SW480 (cell line): ENCODE data around the gene WHAMM.
"Not testable (repeated sequence)": the region's sequence is repeated elsewhere in the genome, so short reads cannot be mapped to it uniquely, and the experiment has no call there.

Experiments
- DNase-seq: peaks from one replicate; pipeline ENCODE4 v3.0.0-alpha.2; 2016; ENCODE audit warnings: low spot score

Gene WHAMM, protein sequence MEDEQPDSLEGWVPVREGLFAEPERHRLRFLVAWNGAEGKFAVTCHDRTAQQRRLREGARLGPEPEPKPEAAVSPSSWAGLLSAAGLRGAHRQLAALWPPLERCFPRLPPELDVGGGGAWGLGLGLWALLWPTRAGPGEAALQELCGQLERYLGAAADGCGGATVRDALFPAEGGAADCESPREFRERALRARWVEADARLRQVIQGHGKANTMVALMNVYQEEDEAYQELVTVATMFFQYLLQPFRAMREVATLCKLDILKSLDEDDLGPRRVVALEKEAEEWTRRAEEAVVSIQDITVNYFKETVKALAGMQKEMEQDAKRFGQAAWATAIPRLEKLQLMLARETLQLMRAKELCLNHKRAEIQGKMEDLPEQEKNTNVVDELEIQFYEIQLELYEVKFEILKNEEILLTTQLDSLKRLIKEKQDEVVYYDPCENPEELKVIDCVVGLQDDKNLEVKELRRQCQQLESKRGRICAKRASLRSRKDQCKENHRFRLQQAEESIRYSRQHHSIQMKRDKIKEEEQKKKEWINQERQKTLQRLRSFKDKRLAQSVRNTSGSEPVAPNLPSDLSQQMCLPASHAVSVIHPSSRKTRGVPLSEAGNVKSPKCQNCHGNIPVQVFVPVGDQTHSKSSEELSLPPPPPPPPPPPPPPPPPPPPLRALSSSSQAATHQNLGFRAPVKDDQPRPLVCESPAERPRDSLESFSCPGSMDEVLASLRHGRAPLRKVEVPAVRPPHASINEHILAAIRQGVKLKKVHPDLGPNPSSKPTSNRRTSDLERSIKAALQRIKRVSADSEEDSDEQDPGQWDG

DNA sequence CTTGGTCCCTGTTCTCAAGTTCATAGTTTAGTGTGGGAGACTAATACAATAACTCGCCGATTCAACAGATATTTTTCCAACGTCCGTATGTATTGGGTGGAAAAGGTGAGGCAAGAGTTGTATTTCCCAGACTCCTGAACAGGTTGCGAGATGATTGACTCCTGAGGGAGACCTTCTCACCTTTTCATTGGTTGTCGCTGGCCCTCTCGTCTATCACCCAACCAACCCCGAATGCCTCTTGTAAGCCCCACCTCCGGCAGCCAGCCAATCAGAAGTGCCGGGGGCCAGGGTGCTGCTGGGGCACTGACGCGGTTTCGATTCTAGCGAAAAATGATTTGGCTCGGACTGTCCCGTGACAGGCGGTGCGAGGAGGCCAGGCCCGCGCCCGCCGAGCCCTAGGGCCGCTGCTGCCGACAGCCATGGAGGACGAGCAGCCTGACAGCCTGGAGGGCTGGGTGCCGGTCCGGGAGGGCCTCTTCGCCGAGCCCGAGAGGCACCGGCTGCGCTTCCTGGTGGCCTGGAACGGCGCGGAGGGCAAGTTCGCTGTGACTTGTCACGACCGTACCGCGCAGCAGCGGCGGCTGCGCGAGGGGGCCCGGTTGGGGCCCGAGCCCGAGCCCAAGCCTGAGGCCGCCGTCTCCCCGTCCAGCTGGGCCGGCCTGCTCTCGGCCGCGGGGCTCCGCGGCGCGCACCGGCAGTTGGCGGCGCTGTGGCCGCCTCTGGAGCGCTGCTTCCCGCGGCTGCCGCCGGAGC, at the start of gene WHAMM:
Gene WHAMM, plus strand, starts transcription at position 321 of the 753 bp plus-strand sequence. Its CDS starts 99 bp downstream, at position 420.
- peak; percentile 99 for DNase-seq

DNA sequence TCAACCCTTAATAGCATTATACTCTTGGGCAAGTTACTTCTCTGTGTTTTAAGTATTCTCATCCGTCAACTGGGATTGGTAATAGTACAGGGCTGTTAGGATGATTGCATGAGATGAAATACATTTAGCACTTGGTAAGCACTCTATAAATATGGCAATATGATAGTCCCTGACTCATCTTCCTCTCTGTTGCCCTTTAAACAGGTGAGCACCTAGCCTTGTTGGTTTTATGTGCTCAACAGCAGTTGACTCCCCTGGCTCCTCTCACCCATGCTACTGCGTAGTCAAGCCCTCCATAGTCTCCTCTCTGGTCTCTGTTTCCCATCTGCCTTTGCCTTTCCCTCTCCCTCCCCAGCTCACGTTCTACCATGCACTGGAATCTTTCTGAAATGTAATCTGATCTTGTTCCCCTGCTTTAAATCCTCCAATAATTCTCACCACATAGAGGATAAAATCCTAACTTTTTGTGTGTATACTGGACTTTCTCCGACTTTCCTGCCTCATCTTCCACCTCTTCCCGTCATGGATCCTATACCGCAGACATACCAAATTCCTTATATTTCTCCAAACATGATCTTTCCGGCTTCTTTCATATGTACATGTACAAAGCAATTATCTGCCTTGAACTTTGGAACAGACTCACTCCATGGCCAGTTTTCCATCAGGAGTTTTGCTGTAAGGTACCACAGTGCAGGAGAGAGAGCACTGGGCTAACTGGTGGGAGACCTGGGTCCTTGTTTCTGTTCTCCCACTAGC, 45.9 kb upstream of the WHAMM start:
- no peak for DNase-seq

DNA sequence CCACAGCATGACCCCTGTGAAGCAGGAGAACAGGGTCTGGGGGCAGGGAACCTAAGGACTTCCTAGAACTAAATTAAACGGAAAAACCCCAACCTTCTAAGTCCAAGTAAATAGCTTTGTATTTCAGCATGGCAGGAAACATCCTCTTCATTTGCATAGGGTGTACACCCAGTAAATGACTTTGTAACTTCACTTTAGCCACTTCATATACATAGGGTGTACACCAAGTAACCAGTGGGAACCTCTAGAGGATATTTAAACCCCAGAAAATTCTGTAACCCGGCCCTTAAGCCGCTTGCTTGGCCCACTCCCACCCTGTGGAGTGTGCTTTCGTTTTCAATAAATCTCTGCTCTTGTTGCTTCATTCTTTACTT, 45.3 kb upstream of the WHAMM start:
- no peak for DNase-seq

DNA sequence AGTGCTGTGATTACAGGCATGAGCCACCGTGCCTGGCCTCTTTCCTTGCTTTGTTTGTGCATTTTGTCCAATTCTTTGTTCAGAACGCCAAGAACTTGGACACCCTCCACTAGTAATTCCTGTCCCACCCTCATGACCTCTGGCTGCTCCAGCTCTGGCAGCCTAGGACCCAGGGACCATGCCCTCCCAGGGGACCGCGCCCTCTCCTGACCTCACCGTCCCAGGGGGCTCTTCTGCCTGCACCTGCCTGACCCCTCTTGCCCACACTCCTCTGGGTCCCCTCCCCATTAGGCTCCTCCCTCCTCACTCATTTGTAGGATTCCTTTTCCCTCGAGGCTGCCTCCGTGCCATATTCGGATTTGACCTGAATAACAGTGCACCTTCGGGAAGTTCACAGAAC, 44.7 kb upstream of the WHAMM start:
- DNase-seq = no peak

DNA sequence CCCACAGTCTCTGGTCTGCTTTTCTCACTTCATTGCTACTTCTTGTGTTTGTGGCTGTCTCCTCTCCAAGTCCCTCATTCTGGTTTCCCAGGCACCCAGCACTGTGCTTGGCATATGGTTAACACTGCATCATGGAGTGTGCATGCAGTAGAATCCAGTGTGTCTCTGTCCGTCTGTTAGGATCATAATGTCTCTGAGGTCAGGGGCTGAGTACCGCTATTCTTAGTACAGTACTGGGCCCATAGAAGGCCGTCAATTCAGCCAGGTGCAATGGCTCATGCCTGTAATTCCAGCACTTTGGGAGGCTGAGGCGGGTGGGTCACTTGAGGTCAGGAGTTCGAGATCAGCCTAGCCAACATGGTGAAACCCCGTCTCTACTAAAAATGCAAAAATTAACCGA, 43.2 kb upstream of the WHAMM start:
- not testable (repeated sequence) for DNase-seq

DNA sequence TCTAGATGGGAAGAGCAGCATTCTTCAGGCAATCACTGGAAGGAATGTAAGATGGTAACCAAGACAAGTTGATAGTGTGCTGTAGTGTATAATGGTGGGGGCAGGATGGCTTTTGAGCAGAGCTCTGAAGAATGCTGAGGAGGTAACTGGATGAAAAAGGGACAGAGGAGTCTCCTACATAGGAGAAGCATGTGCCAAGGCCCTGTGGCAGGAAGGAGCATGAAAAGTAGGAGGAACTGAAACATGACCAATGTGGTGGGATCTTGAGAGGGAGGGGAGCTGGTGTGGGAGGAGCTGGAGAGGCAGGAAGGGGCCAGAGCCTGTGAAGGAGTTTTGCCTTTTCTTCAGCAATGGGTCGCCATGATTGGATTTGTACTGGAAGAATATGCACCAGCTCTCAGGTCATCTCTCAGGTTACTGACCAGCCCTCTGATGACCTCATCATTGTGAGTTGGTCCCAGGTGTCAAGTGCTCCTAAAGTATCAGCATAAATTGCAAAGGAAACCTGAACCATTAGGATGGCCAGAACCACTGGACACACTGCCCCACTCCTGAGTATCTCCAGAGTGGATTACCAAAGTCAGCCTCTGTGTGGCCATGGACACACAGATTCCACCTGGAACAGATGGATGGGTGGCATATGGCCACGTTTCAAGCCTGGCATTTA, 42.1 kb upstream of the WHAMM start:
- DNase-seq = no peak

DNA sequence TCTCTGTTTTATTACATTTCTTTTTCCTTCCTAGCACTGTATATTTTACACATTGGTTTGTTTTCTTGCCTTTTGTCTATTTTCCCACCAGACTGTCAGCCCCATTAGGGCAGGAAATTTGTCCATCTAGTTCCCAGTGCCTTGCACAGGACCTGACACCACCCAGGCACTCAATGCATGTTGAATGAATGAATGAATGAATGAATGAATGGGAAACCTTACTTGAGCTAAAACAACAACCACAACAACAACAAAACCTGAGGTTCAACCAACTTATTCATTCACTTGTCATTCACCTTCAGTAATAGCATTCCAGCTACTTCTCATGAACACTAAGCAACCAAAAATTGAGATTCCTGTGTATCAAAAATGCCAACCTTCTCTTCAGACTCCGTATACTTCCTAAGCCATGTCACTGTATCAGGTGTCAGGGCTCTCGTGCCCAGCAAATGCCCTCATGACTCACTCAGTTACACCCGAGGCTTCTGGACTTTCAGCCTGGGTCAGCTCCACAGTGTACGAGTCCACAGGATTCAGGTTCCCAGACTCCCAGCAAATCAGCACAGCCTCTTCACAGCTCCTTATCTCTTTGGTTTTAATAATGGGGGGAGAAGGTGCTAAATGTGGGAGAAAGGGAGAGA, 40.9 kb upstream of the WHAMM start:
- peak; percentile 20 for DNase-seq

DNA sequence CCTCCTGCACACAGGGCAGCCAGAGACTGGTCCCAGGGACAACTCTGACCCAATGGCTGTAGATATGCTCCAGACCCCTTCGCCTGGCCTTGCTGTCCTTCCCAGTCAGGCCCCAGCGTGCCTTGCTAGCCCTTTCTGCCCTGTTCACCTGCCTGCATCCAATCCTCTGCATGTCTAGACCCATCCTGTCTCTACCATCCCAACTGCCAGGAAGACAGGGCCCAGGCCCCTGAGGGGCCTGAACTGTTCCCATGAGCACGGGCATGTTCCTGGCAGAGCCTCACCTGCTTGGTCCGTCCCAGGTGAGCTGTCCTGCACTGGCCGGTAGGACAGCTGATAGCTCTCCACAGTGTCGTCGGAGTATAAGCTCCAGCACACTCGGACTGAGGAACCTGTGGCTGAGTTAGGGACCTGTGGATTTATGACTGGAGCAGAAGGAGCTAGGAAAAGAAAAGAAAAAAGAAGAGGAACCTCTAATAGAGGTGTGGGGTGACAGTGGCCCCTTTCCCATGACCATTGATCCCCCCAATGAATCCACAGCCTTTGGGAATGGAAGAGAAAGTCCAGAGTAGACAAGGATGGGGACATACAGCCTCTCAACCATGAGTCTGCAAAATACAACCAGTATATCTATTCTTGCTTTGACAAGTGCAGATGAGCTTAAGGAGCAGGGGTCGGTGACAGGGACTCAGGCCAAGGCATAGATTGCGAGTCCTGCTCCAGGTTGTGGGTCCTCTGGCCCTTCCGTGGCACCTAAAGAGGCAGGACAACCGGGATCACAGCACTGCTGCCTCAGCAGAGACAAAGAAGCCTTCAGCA, 37.4 kb upstream of the WHAMM start:
- no peak for DNase-seq

DNA sequence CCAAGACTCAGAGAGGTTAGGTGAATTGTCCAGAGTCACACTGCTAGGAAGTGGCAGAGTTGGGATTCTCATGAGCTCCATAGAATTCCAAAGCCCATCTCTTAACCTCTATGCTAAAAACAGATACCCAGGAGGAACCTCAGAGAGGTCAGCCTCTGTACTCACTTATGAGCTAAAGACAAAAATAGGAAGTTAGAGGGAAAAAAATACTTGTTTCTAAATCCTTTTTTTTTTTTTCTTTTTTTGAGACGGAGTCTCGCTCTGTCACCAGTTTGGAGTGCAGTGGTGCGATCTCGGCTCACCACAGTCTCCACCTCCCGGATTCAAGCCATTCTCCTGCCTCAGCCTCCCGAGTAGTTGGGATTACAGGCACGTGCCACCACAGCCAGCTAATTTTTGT, 34.9 kb upstream of the WHAMM start:
- no peak for DNase-seq

DNA sequence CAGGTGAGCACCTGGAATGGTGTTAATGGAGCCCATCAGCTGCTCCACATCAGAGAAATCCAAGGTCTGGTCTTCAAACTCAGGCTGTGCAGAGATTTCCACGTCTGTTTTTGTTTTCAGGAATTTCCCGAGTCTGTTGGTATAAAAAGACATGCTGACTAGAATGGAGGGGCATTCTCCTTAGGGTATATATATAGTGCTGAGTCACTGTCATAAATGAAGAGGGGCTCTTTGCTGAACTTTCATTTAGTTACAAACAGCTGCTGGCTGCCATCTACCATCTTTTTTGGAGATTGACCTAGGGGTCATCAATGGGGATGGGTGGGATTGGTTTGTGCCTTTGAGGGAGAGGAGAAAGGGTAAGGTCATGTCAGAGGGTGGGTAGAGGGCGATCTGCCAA, 30.7 kb upstream of the WHAMM start:
- no peak for DNase-seq

DNA sequence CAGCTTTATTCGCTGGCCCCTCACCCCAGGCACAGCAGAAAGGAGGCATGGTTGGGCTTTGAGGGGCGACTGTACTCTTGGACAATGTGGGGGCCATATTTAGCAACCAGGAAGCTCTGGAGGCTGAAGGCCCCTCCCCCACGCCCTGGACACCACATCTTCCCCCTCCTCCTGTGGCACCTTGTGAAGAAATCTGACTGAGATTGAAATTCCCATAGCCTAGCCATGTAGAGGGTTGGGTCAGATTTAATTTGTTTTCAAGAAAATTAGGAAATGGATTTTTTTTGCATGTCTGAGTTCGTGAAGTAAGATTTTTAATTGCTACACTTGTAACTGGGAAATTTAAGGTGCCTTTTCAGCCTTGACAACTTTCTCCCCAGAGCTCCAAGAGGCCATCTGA, 28.1 kb upstream of the WHAMM start:
- DNase-seq = no peak

DNA sequence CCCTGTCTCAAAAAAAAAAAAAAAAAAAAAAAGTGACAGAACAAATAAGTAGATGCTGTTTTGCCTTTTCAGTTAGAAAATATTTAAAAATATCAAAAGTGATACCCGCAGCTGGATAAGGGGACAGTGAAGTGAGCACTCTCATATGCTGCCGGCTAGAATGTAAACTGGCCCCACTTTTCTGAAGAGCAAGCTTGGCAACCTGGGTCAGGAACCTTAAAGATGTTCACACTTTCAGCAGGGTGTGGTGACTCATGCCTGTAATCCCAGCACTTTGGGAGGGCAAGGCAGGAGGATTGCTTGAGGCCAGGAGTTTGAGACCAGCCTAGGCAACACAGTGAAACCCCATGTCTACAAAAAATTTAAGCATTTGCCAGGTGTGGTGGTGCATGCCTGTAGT, 20.9 kb upstream of the WHAMM start:
- DNase-seq = no peak

DNA sequence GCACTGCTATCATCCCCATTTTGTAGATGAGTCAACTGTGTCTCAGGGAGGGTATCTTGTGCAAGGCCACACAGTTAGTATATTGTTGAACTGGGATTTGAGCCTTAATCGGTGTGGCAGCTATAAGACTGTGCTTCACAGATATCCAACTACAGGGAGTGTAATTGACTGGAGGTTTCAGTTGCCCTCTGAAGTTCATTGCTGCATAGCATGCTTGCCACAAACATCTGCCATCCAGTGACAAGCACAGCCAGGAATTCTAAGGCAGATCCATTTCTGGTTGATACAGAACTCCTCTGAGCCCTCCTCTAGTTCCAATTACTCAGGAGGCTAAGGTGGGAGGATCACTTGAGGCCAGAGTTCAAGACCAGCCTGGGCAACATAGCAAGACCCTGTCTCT, 19.9 kb upstream of the WHAMM start:
- DNase-seq = peak; percentile 1

DNA sequence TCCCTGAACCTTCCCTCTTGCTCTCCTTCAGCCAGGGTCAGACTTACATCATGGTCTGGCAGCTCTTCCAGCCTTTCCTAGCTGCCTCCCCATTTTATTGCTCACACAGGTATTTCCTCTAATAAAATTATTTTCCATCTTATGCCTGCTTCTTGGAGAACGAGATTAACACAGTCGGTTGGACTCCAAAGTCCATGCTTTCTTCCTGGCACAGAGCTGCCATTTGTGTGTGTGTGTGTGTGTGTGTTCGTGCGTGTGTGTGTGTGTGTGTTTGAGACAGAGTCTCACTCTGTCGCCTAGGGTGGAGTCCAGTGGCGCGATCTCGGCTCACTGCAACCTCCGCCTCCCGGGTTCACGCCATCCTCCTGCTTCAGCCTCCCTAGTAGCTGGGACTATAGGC, 19.1 kb upstream of the WHAMM start:
- DNase-seq = no peak

DNA sequence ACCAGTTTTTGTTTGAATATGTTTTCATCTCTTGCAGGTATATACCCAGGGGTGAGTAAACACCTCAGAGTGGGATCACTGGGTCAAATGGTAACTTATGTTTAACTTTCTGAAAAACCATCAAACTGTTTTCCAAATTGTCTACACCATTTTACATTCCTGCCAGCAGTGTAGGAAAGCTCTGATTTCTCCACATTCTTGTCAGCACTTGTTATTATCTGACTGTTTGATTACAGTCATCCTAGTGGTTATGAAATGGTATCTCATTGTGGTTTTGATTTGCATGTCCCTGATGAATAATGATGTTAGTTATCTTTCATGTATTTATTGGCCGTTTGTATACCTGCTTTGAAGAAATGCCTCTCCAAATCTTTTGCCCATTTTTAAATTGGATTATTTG, 17.4 kb upstream of the WHAMM start:
- no peak for DNase-seq

DNA sequence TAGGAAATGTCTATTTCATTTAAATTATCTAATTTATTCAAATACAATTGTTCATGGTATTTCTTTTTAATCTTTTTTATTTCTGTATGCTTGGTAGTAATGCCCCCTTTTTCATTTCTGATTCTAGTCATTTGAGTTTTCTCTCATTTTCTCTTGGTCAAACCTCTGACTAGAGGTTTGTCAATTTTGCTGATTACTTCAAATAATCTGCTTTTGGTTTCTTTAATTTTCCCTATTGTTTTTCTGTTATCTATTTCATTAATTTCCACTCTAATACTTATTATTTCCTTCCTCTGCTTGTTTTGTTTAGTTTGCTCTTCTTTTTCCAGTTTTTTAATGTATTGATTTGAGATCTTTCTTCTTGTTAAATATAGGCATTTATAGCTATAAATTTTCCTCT, 15.7 kb upstream of the WHAMM start:
- DNase-seq = no peak

DNA sequence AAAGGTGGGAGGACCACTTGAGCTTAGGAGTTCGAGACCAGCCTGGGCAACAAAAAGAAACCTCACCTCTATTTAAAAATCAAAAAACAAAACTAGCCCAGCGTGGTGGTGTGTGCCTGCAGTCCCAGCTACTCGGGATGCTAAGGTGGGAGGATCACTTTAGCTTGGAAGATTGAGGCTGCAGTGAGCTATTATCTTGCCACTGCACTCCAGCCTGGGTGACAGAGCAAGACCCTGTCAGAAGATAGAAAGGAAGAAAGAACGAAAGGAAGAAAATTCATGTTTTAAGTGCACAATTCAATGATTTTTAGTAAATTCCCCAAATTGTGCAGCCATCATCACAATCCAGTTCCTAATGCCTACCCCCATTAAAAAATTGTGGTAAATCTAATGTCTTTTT, 11.3 kb upstream of the WHAMM start:
- no peak for DNase-seq

DNA sequence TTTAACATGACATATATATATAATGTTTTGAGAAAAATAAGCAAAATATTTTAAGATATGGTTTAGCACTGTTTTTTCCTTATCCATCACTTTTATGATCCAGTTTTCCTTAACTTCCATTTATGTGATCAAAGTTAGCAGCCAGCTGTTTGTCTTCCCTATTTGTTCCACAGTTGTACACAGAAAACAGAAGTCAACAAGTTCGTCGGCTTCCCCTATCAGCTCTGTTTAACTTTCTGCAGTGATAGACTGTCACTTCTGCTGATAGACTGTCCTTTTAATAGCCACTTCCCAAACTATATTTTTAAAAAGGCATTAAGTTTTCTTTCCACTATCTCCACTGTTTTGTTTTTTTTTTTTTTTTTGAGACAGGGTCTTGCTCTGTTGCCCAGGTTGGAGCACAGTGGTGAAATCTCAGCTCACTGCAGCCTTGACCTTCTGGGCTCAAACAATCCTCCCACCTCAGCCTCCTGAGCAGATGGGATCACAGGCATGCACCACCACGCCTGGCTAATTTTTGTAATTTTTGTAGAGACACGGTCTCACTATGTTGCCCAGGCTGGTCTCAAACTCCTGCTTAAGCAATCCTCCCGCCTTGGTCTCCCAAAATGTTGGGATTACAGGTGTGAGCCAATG, 10.8 kb upstream of the WHAMM start:
- DNase-seq = no peak

DNA sequence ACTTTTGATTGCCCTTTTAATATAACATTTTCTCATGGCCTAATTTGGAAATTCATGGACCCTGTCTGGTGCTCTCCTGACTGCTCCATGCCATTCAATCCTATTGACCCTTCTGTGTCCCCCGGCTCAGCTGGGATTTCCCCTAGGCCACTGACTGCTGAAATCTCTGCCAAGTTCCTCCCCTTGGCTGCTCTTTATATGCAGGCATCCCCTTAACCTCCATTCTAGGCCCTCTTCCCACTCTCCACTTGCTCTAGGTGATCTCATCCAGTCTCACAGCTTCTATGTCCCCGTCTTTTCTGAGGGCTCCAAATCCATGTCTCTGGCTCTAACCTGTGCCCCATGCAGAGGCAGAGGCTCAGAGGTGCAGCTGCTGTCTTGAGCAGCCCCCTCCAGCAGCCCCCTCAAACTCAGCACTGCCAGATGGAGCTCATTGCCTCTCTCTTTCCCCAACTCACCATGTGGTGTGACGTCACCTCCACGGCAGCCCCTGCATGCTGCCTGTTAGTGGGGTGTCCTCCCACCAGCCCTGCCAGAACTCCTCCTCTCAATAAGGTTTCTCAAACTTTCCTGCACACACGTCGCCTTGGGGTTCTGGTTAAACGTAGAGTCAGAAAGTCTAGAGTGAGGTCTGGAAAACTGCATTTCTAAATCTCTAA, 10.1 kb upstream of the WHAMM start:
- DNase-seq = no peak
